Embryonic facial prominence (tissue), 1 donor: Measurements from ENCODE around the gene NCOA7.
"Not testable (repeated sequence)": the region's sequence is repeated elsewhere in the genome, so short reads cannot be mapped to it uniquely, and the experiment has no call there.

ENCODE experiments used
- DNase-seq: peaks from one replicate; pipeline ENCODE4 v3.0.0-alpha.2; 2016; ENCODE audit errors: extremely low spot score

Gene NCOA7

DNA sequence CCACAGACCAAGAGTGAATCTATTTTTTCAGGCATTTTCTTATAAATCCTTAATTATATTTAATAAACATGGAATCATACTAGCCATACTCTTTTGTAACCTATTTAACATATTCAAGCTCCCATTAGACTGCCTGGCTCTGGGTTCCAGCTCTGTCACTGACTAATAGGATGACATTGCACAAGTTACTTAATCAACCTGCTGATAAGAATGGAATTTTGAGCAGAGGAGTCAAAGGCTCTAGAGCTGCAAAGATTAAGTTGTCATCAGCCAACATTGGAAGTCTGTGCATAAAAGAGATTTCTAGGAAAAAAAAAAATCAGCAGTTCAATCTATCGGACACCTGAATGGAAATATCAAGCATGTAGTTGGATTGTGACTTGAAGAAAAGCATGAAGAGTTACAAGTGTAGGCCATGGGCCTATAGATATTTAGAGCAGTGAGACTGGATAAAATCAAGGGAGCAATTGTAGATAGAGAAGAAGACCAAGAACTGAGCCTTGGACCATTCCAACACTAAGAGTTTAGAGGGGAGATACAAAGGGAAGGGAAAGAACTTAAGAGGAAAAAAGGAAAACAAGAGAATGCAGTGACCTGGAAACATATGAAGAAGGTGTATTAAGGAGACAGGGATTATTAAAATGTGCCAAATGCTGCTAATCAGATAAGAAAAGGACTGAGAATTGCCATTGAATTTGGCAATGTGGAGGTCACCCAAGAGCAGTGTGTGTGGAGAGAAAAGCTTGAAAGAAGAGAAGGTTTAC lies 154.8 kb downstream of the NCOA7 start:
- DNase-seq, result no peak

DNA sequence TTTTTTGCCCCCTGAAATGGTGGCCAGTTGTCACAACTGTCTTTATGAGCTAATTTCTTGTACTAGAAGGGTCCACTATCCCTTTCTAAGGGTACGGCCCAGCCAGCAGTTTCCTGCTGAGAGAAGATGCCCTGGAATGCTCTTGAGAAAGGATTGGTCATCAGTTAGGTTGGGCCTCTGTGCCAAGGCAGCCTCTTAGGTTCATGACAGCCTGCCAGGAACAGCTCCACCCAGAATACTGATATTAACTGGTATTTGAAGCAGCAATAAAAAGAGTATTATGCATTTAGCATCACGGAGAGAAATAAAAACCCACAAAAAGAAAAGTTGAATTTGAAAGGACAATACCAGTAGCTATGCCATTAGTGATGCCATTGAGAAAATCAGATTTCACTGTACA lies 156.9 kb downstream of the NCOA7 start:
- no peak for DNase-seq

DNA sequence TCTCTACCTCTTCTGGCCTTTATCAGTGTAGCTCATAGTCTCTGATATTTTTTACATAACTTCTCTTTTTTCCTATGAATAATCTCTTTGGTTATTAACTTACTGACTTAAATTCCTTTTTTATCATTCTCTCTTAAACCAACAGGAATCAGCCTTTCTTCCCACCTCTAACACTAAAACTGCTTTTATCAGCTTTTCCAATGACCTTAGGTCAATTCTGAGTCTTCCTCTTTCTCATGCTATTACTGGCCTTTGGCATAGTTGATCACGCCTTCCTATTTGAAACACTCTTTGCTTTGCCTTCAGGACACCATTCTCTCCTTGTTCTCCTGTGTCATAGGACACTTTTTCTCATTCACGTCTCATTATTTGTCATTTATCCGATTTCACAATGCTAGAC lies 157.7 kb downstream of the NCOA7 start:
- DNase-seq, result no peak

DNA sequence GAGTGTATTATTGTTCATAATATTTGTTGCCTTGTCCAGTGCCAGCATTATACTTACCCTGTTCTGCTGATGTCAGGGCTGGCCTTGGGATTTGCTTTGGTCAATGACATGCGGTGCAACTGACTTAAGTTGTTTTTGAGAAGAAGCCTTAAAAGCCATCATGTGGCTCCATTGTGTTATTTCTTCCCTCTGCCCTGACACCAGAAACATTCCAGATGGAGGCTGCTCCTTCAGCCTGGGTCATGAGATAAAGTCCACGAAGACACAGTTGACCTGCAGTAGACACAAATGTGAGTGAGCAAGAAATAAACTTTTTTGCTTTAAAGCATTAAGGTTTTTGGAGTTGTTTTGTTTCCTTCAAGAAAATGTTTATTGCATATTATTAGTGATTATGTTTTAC lies 158.3 kb downstream of the NCOA7 start:
- no peak for DNase-seq

DNA sequence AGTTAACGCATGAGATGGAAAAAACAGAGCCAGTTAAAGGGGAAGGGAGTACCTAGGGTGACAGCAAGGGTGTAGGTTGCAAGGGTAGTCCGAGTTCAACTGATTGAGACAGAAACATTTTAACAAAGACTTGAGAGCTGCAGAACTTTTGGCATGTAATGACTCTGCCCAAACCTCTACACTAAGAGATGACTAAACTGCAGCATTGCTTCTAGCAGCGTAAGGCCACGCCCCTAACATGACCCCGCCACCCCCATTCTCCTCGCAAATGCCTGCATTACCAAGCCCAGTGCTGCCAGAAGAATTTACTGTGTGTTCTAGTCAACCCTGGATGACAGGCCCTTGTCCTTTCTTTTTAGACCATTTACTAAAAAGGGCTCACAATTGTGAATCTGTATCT lies 159.5 kb downstream of the NCOA7 start:
- no peak for DNase-seq

DNA sequence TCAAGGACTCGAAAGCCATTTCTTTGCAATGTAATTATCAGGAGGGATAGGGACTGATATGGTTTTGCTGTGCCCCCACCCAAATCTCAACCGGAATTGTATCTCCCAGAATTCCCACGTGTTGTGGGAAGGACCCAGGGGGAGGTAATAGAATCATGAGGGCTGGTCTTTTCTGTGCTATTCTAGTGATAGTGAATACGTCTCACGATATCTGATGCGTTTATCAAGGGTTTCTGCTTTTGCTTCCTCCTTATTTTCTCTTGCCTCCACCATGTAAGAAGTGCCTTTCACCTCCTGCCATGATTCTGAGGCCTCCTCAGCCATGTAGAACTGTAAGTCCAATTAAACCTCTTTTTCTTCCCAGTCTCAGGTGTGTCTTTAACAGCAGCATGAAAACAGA lies 160.0 kb downstream of the NCOA7 start:
- not testable (repeated sequence) for DNase-seq

DNA sequence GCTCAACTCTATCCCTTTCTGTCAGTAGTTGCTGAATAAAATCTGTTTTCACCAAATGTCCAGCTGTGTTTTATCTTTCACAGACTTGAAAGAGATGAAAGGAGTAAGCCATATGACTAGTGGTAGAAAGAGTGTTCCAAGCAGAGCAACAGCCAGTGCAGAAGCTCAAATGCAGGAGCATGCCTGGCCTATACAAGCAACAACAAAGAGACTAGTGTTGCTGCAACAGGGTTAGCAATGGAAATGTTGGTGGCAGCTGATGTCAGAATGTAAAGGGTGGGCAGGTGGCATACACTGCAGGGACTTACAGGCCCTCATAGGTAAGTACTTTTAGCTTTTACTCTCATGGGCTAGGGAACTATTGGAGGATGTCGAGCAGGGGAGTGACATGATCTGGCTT lies 160.6 kb downstream of the NCOA7 start:
- no peak for DNase-seq

DNA sequence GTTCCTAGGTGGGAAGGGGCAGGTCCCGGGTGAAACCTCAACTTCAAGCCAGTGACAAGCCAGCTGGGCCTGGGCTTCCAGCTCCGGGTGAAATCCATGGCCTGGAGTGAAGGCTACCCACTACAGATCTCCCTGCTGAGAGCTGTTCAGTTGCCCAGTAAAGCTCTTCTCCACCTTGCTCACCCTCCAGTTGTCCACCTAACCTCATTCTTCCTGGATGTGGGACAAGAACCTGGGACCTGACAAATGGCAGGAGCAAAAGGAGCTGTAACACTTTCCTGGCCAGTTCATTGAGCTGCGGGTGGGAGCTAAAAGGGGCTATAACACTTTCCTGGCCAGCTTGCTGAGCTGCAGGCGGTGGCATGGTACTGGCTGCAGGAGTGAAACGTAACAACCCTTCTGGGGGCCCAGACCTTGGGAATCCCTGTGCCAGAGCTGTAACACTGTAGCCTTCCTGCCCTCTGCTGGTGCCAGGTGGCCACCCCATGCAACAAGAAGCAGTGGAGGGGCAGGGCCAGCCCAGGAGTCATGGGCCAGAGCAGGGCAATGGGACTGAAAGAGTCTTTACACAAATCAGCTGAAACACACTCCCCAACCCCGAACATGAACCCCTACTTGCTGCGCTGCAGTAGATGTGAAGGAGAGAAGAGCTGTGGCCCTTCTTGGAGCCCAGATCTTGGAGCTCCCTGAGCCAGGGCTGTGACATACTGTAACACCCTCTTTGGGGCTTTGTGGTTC lies 162.2 kb downstream of the NCOA7 start:
- no peak for DNase-seq

DNA sequence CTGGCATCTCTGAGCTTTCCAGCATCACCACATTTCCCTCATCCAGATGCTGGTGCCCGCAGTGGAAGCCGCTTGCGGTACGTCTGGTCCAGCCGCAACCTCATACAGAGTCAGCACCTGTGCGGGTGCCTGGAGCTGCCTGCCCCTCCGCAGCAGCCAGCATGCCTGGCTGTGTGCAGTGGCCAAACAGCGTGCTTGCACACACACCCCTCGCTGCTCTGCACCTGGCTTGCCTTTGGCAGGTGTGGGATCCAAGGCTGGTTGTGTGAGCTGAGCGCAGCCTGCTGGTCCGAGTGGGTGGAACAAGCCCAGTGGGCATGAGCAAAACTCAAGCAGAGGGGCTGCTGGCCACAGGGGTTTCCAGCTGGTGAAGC lies 162.7 kb downstream of the NCOA7 start:
- DNase-seq, result no peak

DNA sequence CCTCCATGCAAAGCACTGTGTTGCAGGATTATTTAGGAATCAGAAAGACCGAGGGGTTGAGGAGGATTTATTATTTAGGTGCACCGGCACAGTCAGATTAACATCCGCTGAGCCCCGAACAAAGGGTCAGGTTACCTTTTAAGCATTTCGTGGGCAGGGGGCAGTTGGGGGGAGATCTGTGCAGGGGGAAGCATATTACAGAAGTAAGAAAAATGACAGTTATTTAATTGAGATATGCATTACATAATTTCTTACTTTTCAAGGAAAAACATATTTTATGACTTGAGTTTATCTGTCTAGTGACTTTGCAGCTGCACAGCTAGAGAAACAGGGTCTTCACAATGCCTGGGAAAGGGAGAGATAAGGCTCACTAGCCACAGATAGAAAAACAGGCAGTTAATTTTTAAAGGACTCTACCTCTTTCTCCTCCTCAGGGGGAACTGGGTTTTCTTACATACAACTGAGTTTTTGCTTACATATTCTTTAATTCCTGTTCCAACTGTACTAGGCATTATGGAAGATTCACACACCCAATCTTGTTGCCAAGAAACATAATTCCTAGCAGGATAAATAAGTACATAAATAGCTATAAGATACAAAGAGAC lies 164.1 kb downstream of the NCOA7 start:
- no peak for DNase-seq

DNA sequence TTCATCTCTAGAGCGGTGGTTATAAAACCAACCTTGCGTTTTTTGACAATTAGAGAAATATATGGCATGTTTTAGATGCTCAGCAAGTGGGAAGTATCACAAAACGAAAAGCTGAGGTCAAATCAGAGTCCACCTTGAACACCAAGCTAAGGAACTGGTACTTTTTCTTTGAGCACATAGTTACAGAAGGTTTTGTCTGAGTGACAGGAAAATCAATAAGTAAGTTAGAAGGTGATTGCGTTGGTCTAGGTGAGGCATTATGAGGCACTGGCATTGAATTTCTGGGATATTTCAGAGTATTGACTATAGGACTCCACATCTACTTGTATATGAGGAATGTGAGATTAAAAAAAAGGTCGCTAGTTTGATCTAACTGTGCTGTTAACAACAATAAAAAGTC lies 165.2 kb downstream of the NCOA7 start:
- no peak for DNase-seq

DNA sequence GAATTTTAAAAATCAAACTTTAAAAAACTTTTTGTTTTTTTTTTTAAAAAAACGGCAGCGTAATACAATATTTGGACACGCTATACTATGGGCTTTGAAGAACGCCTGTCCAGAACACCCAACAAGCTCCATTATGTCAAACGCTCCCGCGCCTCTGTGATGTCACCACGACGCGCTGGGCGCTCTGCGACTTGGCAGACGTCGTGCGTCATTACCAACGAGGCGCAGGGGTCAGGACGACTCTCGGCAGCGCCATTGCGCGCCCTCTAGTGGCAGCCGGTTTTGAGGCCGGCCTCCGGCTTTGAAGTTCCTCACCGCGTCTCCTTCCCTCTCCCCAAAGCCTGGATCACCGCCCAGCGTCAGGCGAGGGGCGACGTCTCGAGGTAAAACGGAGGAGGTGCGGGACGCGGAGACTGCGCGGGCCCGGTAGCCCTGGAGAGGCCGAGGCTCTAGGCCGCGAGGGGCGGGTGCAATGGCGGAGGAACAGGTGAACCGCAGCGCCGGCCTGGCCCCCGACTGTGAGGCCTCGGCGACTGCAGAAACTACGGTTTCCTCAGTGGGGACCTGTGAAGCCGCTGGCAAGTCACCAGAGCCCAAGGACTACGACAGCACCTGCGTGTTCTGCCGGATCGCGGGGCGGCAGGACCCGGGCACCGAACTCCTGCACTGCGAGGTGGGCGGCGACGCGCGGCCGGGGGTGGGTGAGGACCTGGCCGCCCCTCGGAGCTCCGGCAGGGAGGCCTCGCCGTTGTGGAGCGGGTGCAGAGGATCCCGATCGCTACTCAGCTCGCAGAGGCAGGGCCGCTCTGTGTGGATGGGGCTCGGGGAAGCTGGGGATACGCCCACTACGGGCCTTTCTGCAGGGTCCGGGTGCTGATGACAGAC lies 166.0 kb downstream of the NCOA7 start, which contains the start of gene HINT3:
TSS of gene HINT3 (plus strand) at position 265 of the 885 bp plus-strand sequence. CDS start at position 473, 208 bp downstream.
- DNase-seq, result peak; percentile 93

DNA sequence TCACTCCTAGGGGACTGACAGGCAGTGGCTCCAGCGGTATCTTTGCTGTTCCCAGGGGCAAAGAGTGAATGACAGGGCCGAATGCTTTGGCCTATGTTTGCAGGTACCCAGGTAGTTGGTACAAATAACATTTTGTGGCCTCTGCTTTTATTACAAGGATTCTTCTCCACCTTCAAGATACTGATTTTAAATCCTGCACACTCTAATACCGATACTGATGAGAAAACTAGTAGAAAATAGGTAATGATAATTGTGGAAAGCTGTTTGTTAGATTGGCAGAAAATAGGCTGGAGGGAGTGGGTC lies 166.6 kb downstream of the NCOA7 start:
- no peak for DNase-seq

DNA sequence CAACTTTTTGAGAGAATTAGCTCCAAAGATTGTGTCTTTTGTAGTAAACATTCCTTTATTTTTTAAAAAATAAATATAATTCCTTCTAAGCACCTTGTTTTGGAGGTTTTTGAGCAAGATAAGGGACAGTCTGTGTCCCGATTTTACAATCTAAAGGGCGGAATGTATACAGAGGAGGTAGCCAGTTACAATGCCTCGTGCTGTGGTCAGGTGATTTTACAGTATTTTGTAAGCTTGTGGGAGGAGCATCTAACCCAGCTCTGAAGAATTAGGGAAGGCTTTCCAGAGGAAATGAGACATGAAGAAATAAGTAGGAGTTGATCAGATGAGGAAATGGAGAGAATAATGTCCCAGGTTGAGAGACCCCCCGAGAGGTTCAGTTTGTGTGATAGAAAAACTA lies 167.1 kb downstream of the NCOA7 start:
- DNase-seq, result no peak

DNA sequence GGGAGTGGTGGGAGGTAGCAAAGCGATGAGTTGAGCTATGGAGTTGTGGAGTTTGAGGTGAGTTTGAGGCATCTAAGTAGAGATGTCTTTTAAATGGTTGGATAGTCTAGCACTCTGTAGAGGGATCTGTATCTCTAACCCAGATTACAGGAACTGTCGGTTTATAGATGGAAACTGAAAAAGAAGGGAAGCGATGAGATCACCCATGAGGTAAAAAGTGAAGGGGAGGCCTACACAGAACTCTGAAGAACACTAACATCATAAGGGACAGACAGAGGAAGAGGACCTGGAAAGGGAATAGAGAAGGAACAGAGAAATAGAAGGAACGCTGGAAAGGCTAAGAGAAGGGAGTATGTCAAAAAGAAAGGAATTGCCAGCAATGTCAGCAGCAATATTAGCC lies 168.3 kb downstream of the NCOA7 start:
- no peak for DNase-seq

DNA sequence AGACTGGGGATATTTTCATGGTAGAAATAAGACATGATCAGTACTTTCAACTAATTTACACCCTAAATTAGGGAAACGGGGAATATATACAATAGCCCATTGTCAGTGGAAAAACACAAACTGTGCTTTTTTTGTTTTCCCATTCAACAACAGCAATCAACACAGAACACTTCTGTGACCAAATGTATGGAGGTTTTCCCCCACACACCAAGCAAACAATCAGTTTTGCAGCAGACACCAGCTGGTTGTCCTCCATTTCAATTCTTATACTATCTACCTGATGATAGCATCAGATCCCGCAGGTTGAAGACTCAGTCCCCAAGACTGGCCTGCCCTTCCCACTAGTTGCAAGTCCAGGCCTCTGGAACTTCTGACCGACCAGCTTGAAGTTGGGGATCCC lies 170.4 kb downstream of the NCOA7 start:
- no peak for DNase-seq

DNA sequence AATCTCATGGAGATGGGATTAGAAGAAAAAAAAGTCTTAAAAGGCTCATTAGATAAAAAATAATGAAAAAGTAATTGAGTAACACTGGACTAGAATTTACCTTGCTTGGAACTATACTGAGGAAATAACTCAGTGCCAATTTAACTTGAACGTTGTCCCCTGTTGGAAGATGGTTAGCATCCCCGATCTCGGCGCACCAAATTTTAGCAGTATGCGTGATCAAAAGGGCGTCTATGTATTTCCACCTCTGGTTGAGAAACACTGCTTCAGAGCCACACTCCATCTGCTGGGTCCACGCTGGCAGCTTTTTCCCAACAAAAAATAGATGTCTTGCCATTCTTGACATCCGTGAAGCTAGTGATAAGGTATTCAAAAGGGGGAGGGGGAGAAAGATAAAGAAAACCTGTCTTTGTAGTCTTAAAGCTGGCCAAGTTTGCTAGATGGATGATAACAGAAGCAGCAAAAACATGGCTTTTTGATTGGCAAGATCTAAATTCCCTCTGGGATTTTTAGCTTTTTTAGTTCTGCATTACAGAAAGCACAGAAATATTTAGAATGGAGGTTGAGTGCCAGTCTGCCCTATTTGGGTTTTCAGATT lies 172.2 kb downstream of the NCOA7 start:
- DNase-seq, result no peak

DNA sequence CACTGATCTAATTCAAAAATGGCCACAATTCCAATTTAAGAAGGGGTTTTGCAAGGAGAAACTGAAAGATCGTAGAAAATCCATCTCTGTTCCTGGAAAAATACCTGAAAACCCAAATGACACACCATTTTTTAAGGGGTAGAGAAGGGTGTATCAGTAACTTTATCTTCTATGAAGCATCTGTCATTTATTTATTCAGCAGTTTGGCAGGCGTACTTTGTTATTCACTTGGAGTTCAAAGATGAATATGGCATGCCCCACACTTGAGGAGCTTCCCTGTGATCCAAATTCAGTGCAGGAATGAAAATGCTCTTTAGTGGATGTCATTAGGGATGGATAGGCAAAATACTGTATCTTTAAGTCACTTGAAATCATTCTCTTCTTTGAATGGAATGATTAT lies 173.1 kb downstream of the NCOA7 start:
- no peak for DNase-seq

DNA sequence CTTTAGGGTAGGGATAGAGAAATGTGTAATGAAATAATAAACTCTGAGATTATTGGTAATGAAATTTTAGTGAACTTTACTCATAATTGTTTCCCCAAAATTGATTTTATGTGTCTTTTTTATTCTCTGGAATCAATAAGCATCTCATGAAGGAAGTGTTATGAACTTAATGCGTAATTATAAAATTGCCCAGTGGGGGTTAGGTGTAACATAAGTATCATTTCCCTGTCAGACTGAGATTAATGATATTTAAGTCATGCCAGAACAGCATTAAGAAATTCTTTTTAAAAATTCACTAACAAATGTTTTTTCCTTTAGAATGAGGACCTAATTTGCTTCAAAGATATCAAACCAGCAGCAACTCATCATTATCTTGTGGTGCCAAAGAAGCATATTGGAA lies 175.8 kb downstream of the NCOA7 start:
- no peak for DNase-seq

DNA sequence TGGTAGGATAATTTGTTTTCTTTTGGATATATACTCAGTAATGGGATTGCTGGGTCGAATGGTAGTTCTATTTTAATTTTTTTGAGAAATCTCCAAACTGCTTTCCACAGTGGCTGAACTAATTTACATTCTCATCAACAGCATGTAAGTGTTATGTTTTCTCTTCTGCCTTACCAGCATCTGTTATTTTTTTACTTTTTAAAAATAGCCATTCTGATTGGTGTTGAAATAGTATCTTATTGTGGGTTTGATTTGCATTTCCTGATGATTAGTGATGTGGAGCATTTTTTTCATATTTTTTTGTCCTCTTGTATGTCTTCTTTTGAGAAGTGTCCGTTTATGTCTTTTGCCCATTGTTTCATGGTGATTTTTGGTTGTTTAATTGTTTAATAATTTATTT lies 177.7 kb downstream of the NCOA7 start:
- no peak for DNase-seq

DNA sequence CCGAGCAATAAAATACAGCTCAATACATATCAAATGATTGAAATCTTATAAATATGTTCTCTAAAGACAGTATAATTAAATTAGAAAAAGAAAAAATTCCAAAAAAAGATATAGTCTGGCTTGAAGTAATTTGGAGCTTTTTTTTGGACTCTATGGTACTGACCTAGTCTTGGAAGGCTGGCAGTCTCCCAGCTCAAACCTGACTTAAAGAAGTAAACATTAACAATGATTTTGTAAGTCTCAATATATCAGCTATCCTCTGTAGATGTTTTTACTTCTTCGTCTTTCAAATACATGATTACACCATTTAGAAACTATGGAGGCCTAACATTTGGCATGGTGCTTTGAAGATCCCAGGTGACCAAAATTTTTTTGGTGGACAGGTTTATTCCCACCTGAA lies 180.0 kb downstream of the NCOA7 start:
- no peak for DNase-seq

DNA sequence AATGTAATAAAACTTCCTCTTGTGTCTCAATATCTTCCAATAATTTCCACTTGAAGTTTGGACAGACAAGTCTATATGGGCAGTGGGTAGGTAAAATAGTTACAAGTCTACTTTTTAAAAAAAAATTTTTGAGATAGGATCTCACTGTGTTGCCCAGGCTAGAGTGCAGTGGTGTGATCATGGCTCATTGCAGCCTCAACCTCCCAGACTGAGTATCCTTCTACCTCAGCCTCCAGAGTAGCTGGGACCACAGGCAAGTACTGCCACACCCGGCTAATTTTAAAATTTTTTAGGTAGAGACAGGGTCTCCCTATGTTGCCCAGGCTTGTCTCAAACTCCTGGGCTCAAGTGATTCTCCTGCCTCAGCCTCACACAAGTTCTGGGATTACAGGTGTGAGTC lies 181.7 kb downstream of the NCOA7 start:
- DNase-seq, result not testable (repeated sequence)
